ENCODE data around the gene KIDINS220. TPM values are rescaled to one million over a fixed set of nuclear protein-coding genes. Genes with fewer than 3 reads are reported as not detected.

KIDINS220 gene
- polyA plus RNA-seq, 2 of the 4 experiments (the other 2 are of a cell fraction): 16.4 to 45.9 TPM

GRCh38 chr2:8779795-8780671 is 57.4 kb downstream of the KIDINS220 start:
- WGBS (ENCODE audit: missing lambda C conversion rate): 92% methylated on average over 4 of the region's 4 CpGs
- DNase-seq (ENCODE audit: low read depth in 1 of 2, low spot score in 1 of 2) (no peak), FAIRE-seq (no peak), ATAC-seq (no peak)
- TF ChIP-seq TP53 (CRISPR knock-in tag; IDR thresholded peaks at IDR 0.05) (no peak), KDM1A (IDR thresholded peaks at IDR 0.05; ENCODE audit: low read depth) (no peak), RAD21 (conservative IDR thresholded peaks at IDR 0.05 in 1 of 2, IDR thresholded peaks at IDR 0.05 in 1 of 2) (no peak), CBX2 (IDR thresholded peaks at IDR 0.05; ENCODE audit: borderline replicate concordance, low read depth) (no peak), ESRRA (IDR thresholded peaks at IDR 0.05; ENCODE audit: borderline replicate concordance, low read length) (no peak), ZSCAN20 (CRISPR knock-in tag; IDR thresholded peaks at IDR 0.05) (no peak), USF2 (IDR thresholded peaks at IDR 0.05) (no peak), HMGXB4 (CRISPR knock-in tag; IDR thresholded peaks at IDR 0.05; ENCODE audit: borderline replicate concordance) (no peak), RARB (CRISPR knock-in tag; IDR thresholded peaks at IDR 0.05) (no peak), HES2 (IDR thresholded peaks at IDR 0.05) (no peak)
- H3K4me1 ChIP-seq: no peaks in the 10 kb centered on the region
- no peak overlapping the region for H3K4me3 ChIP-seq
- ChIA-PET POLR2A (no interaction called here), CTCF (interaction anchor here (0.6 to 1.3 kb wide), 2 partner anchors 17 to 1342 kb away, joined by 3 read pairs; no protein-coding TSS in a partner anchor)
- no peaks in the 10 kb centered on the region for H3K9me3 ChIP-seq
- no peak overlapping the region for H3K4me2 ChIP-seq
- H3K27ac ChIP-seq: no peak overlapping the region

- Histone ChIP-seq H3K9me3 (no peaks in the 10 kb centered on the region), H3K4me3 (no peak overlapping the region), H3K4me1 (no peaks in the 10 kb centered on the region), H3K27ac (no peak overlapping the region), H3K4me2 (no peak overlapping the region)
- TF ChIP-seq JUNB (IDR thresholded peaks at IDR 0.05): no peak
- no peak for TF ChIP-seq KDM1A (IDR thresholded peaks at IDR 0.05; ENCODE audit: low read depth)
- no peak for TF ChIP-seq PHF8 (IDR thresholded peaks at IDR 0.05; ENCODE audit: borderline replicate concordance, low read depth)
- no peak for TF ChIP-seq NFE2L2 (conservative IDR thresholded peaks at IDR 0.05; ENCODE audit: low read length)
- TF ChIP-seq ZC3H11A (IDR thresholded peaks at IDR 0.05): no peak
- TF ChIP-seq POLR2A (IDR thresholded peaks at IDR 0.05; ENCODE audit: low read length): no peak
- no peak for TF ChIP-seq NR3C1 (IDR thresholded peaks at IDR 0.05)
- TF ChIP-seq REST (IDR thresholded peaks at IDR 0.05): no peak
- FAIRE-seq (no peak), DNase-seq (ENCODE audit: low read depth in 1 of 2, low spot score in 1 of 2) (no peak), ATAC-seq (no peak)
- ChIA-PET POLR2A (no interaction called here), CTCF (no interaction called here)
- WGBS (ENCODE audit: missing lambda C conversion rate): 92% methylated on average over 2 of the region's 2 CpGs
These were observed 63.0 kb downstream of the KIDINS220 start for GRCh38 chr2:8774371-8774770.
